AG04450 (cell line): ENCODE measurements around the gene PRKCZ. TPM values are rescaled to one million over a fixed set of nuclear protein-coding genes. Genes with fewer than 3 reads are reported as not detected.
"Not testable (repeated sequence)": the region's sequence is repeated elsewhere in the genome, so short reads cannot be mapped to it uniquely, and the experiment has no call there.

ENCODE experiments used
- CTCF ChIA-PET: fragments of 300-600, 350-600 bp; formaldehyde crosslinking; extraction: SDS; loops from one replicate; lab custom pipeline; 2022; ENCODE audit warnings: antibody characterized with exemption, inconsistent platforms; lab: Charles Lee
- POLR2A ChIA-PET: fragments of 350-600 bp; formaldehyde crosslinking; extraction: SDS; loops from one replicate; lab custom pipeline; 2021; ENCODE audit warnings: antibody characterized with exemption, inconsistent platforms; lab: Yijun Ruan, JAX
- DNase-seq: peaks from one replicate; pipeline ENCODE4 v3.0.0-alpha.2; 2011; ENCODE audit warnings: low read depth, low spot score
- H3K27ac ChIP-seq: one replicate; pipeline ENCODE4 v1.5.1; 2012; ENCODE audit warnings: low read depth, low read length, control low read depth
- H3K27me3 ChIP-seq: one replicate; pipeline ENCODE4 v1.6.0; 2012; ENCODE audit warnings: low read length; ENCODE audit not compliant: control insufficient read depth, insufficient read depth
- H3K4me3 ChIP-seq: 2 replicates; pipeline ENCODE4 v1.5.1; 2011; ENCODE audit warnings: mild to moderate bottlenecking, low read depth, low read length, control low read depth
- H3K9me3 ChIP-seq: 2 replicates; pipeline ENCODE4 v1.5.1; 2012; ENCODE audit warnings: low read length; ENCODE audit not compliant: control insufficient read depth, insufficient read depth
- CTCF ChIP-seq: IDR thresholded peaks from 2 replicates; pipeline ENCODE4 v1.5.1; 2011; ENCODE audit warnings: low read depth, low read length, control low read depth, inconsistent platforms
- polyA plus RNA-seq: library from polyadenylated mRNA; depleted of rRNA; stranded (reverse); fragments of >200 nt; gene quantifications from 2 replicates; pipeline ENCODE4 v1.2.3, GENCODE V29; 2011

PRKCZ gene
- polyA plus RNA-seq, 1 experiment, result 3.0 TPM

GRCh38 chr1:2136386-2137235, 86.4 kb downstream of the PRKCZ start:
- no peak for DNase-seq
- ChIA-PET POLR2A (no interaction called here), CTCF (interaction anchor here (1.4 kb wide), 1 partner anchor 38 kb away, joined by 3 read pairs; no protein-coding TSS in a partner anchor)
- Histone ChIP-seq H3K9me3 (no peaks in the 10 kb centered on the region; the same call in 1 of the 2 replicates), H3K27me3 (peaks cover 6% of the 10 kb centered on the region), H3K27ac (no peak overlapping the region), H3K4me3 (no peak overlapping the region)
- TF ChIP-seq CTCF, result no peak

- no peaks in the 10 kb centered on the region; the same call in 1 of the 2 replicates for H3K9me3 ChIP-seq
- H3K27me3 ChIP-seq, result peaks cover 6% of the 10 kb centered on the region
- ChIA-PET POLR2A (no interaction called here), CTCF (interaction anchor here (0.6 to 1.4 kb wide), 2 partner anchors 37 to 305 kb away, joined by 3 to 6 read pairs; no protein-coding TSS in a partner anchor)
- no peak for DNase-seq
- no peak for TF ChIP-seq CTCF
- no peak overlapping the region for H3K27ac ChIP-seq
- H3K4me3 ChIP-seq, result no peak overlapping the region
Observed at GRCh38 chr1:2137257-2138121, 87.3 kb downstream of the PRKCZ start.

- CTCF ChIA-PET, result interaction anchor here (0.8 to 2.8 kb wide), 9 partner anchors 8 to 242 kb away, joined by 3 to 26 read pairs (median 6); no protein-coding TSS in a partner anchor
Observed at GRCh38 chr1:2139156-2139555, 88.9 kb downstream of the PRKCZ start.

GRCh38 chr1:2141025-2141424, 90.8 kb downstream of the PRKCZ start:
- CTCF ChIA-PET, result interaction anchor here (0.9 to 2.8 kb wide), 7 partner anchors 15 to 1350 kb away, joined by 3 to 26 read pairs (median 4); no protein-coding TSS in a partner anchor
- H3K4me3 ChIP-seq, result no peak overlapping the region
- no peaks in the 10 kb centered on the region; the same call in 1 of the 2 replicates for H3K9me3 ChIP-seq
- H3K27me3 ChIP-seq, result peaks cover 6% of the 10 kb centered on the region
- no peak for TF ChIP-seq CTCF
- H3K27ac ChIP-seq, result no peak overlapping the region
- DNase-seq, result no peak
- POLR2A ChIA-PET, result no interaction called here

More at GRCh38 chr1:2139156-2139555, 88.9 kb downstream of the PRKCZ start:
- H3K9me3 ChIP-seq, DNase-seq, H3K27ac ChIP-seq, H3K27me3 ChIP-seq, POLR2A ChIA-PET, H3K4me3 ChIP-seq: not testable (repeated sequence)

- H3K9me3 ChIP-seq, result no peaks in the 10 kb centered on the region; the same call in 1 of the 2 replicates
- DNase-seq, result no peak
- H3K4me3 ChIP-seq, result no peak overlapping the region
- no peaks in the 10 kb centered on the region for H3K27me3 ChIP-seq
- no peak overlapping the region for H3K27ac ChIP-seq
- CTCF ChIA-PET, result interaction anchor here (0.8 kb wide), 1 partner anchor 30 kb away, joined by 3 read pairs; no protein-coding TSS in a partner anchor
- TF ChIP-seq CTCF, result no peak
- POLR2A ChIA-PET, result no interaction called here
Observed at GRCh38 chr1:2143814-2144500, 93.7 kb downstream of the PRKCZ start.
